ENCODE measurements around the gene ACAP1. TPM values are rescaled to one million over a fixed set of nuclear protein-coding genes. Genes with fewer than 3 reads are reported as not detected.

Gene ACAP1
- total and polyA plus RNA-seq, 7 donors: 1.9 to 20.7 (median 12.2) TPM

DNA sequence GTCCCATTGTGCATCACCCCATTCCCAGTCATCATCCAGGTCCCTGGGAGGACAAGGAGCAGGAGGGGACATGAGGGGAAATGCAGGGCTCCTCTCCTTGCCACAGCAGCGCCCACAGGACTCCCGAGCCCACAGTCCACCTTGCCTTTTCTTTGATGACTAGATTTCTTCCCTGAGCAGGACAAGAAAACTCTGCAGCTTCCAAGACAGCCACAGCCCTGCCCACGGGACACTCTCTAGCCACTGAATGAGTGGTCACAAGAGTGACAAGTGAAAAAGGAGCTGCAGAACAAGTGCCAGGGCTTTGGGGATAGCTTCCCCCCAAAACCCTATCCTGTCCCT is 11.9 kb upstream of the ACAP1 start:
- 81 to 89% (median 88%) methylated on average over 3 of the region's 3 CpGs for WGBS, 3 donors
- intact Hi-C loops (cut with DNase I): no loop called here
- H3K9me3 ChIP-seq: no peaks in the 10 kb centered on the region
- no peak overlapping the region for H3K4me3 ChIP-seq
- H3K27ac ChIP-seq: no peak overlapping the region
- TF ChIP-seq, protein P1, sequence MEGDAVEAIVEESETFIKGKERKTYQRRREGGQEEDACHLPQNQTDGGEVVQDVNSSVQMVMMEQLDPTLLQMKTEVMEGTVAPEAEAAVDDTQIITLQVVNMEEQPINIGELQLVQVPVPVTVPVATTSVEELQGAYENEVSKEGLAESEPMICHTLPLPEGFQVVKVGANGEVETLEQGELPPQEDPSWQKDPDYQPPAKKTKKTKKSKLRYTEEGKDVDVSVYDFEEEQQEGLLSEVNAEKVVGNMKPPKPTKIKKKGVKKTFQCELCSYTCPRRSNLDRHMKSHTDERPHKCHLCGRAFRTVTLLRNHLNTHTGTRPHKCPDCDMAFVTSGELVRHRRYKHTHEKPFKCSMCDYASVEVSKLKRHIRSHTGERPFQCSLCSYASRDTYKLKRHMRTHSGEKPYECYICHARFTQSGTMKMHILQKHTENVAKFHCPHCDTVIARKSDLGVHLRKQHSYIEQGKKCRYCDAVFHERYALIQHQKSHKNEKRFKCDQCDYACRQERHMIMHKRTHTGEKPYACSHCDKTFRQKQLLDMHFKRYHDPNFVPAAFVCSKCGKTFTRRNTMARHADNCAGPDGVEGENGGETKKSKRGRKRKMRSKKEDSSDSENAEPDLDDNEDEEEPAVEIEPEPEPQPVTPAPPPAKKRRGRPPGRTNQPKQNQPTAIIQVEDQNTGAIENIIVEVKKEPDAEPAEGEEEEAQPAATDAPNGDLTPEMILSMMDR (IDR thresholded peaks at IDR 0.05): no peak
- DNase-seq: no peak
- H3K4me1 ChIP-seq: peaks cover 12% of the 10 kb centered on the region
- no peak for ATAC-seq
- H3K27me3 ChIP-seq (ENCODE audit: insufficient read depth in 3 of 3, low read length in 2 of 3): no peaks in the 10 kb centered on the region
- peaks cover 11 to 77% of the 10 kb centered on the region in 2 donors for H3K36me3 ChIP-seq (ENCODE audit: insufficient read depth in 1 of 2, low read depth in 1 of 2)

DNA sequence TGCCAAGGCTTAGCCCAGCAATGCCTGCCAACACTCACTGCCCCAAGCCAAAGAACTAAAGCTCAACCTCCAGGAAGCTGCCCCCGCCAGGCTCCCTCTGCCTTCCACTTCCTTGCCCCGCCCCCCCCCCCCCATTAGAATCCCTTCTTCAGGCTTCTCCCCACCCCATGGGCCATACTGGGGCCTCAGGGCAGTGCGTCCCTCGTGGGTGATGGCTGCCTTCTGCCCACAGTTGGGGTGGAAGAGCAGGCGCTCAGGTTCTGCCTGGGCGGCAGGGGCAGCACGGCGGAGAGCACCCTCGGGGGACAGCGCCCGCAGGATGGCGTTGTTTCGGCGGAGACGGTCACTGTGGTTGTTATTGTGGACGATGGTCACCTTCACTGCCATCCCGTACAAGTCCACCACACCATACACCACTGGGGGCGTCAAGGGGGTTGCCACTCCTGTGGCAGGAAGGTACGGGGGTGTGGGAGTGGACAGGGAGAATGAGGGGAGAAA is 11.2 kb upstream of the ACAP1 start:
- no peak for DNase-seq
- intact Hi-C loops (cut with DNase I): no loop called here
- WGBS, 3 donors: 90 to 93% (median 92%) methylated on average over 16 to 19 of the region's 19 CpGs

DNA sequence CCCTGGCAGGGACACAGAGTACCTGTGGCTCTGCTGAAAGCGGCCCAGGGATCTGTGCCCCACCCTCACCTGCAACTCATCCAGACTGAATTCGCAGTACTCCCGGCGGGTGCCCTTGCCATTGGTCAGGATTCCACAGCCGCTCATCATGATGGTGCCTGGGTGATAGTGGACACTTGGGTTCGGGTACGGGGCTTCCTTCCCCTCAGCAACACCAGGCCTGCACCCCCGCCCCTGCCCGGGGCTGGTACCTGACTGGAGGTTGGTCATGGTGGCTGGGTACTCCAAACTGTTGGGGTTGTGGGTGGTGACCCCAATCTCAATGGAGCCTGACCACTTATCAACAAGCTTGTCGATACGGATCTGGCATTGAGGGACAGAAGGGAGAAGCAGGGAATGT is 10.1 kb upstream of the ACAP1 start:
- no peak overlapping the region for H3K4me3 ChIP-seq
- TF ChIP-seq, protein P1 (IDR thresholded peaks at IDR 0.05): no peak
- ATAC-seq (no peak), DNase-seq (no peak)
- no peak overlapping the region for H3K27ac ChIP-seq
- H3K4me1 ChIP-seq: peaks cover 12% of the 10 kb centered on the region
- 88 to 92% (median 92%) methylated on average over 11 of the region's 11 CpGs for WGBS, 3 donors
- peaks cover 5 to 59% of the 10 kb centered on the region in 2 donors for H3K36me3 ChIP-seq (ENCODE audit: insufficient read depth in 1 of 2, low read depth in 1 of 2)
- H3K27me3 ChIP-seq (ENCODE audit: insufficient read depth in 3 of 3, low read length in 2 of 3): no peaks in the 10 kb centered on the region
- H3K9me3 ChIP-seq: no peaks in the 10 kb centered on the region
- intact Hi-C loops (cut with DNase I): no loop called here

More for the DNA sequence above, 11.2 kb upstream of the ACAP1 start:
- H3K36me3 ChIP-seq (ENCODE audit: insufficient read depth in 1 of 2, low read depth in 1 of 2): peaks cover 11 to 70% of the 10 kb centered on the region in 2 donors
- no peak for ATAC-seq
- no peak overlapping the region for H3K27ac ChIP-seq
- H3K9me3 ChIP-seq: no peaks in the 10 kb centered on the region
- TF ChIP-seq, protein P1 (IDR thresholded peaks at IDR 0.05): no peak
- no peak overlapping the region for H3K4me3 ChIP-seq
- peaks cover 12% of the 10 kb centered on the region for H3K4me1 ChIP-seq
- no peaks in the 10 kb centered on the region for H3K27me3 ChIP-seq (ENCODE audit: insufficient read depth in 3 of 3, low read length in 2 of 3)

DNA sequence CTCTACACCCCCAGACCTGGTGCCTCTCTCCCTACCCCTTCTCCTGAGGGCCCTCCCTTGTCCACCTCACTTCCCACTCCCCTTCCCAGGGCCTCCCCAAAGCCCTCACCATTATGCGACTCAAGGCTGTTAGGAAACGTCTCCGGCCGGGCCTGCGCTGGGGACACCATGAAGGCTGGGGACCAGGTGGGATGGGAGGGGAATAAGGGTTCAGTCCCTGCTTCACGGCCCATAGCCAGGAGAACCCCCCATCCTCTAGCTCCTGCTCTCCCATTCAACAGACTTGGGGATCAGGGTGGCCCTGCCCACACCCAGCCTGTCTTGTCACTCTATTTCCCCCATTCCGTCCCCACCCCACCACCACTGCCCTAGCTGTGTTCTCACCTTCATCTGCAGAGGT is 9.3 kb upstream of the ACAP1 start:
- intact Hi-C loops (cut with DNase I): no loop called here
- ATAC-seq: no peak
- peaks cover 12% of the 10 kb centered on the region for H3K4me1 ChIP-seq
- no peak overlapping the region for H3K27ac ChIP-seq
- no peaks in the 10 kb centered on the region for H3K27me3 ChIP-seq (ENCODE audit: insufficient read depth in 3 of 3, low read length in 2 of 3)
- DNase-seq: no peak
- H3K36me3 ChIP-seq (ENCODE audit: insufficient read depth in 1 of 2, low read depth in 1 of 2): peaks cover 5 to 50% of the 10 kb centered on the region in 2 donors
- WGBS, 3 donors: 81 to 87% (median 86%) methylated on average over 6 to 7 of the region's 7 CpGs
- TF ChIP-seq, protein P1 (IDR thresholded peaks at IDR 0.05): no peak
- no peak overlapping the region for H3K4me3 ChIP-seq
- H3K9me3 ChIP-seq: no peaks in the 10 kb centered on the region

DNA sequence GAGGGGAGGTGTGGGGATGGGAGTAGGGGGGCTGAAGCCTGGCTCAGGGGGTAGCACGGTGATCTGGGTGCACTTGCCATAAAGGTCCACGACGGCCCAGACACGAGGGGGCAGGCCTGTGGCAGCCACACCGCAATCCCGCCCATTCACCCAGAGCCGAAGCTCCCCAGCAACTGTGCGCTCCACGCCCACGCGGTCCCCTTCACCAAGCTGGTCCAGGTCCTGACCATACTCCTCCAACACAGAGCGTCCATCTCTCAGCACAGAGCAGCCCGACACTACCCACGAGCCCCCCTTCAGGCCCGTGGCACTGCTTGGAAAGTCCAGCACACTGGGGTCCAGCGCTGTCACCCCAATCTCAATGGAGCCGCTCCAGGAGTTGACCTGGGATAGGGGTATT is 8.8 kb upstream of the ACAP1 start:
- ATAC-seq: no peak
- Histone ChIP-seq H3K27ac (no peak overlapping the region), H3K9me3 (no peaks in the 10 kb centered on the region), H3K4me3 (peak overlapping the region; percentile 95), H3K4me1 (peaks cover 12% of the 10 kb centered on the region), H3K27me3 (ENCODE audit: insufficient read depth in 3 of 3, low read length in 2 of 3) (no peaks in the 10 kb centered on the region), H3K36me3 (ENCODE audit: insufficient read depth in 1 of 2, low read depth in 1 of 2) (peaks cover 3 to 46% of the 10 kb centered on the region in 2 donors)
- DNase-seq: no peak
- intact Hi-C loops (cut with DNase I): no loop called here
- WGBS, 3 donors: 78 to 95% (median 80%) methylated on average over 13 to 17 of the region's 17 CpGs
- TF ChIP-seq, protein P1 (IDR thresholded peaks at IDR 0.05): no peak
